Pons (tissue), 1 donor: ENCODE results near the gene LRRC2.

ENCODE experiments used
- DNase-seq: peaks from one replicate; pipeline ENCODE4 v3.0.0-alpha.2; 2016; ENCODE audit warnings: low spot score

Gene LRRC2

DNA sequence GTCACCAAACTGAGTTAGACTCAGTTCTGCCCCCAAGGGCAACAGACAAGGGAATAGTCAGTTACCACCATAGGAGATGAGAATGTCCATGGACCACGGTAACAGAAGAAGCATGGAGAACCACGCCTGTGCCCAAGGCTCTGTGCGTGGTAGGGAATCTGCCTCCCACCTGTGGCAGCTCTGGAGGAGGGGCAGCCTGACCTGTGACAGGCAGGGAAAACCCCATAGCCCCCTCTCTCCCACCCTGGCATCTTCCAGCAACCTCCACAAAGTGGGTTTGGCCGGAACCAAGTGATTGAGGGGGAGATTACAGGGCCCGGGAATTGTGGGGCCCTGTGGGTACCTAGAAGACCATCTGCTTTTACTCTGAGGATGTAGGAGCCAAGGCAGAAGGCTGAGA is 87.1 kb downstream of the LRRC2 start:
- DNase-seq: no peak

DNA sequence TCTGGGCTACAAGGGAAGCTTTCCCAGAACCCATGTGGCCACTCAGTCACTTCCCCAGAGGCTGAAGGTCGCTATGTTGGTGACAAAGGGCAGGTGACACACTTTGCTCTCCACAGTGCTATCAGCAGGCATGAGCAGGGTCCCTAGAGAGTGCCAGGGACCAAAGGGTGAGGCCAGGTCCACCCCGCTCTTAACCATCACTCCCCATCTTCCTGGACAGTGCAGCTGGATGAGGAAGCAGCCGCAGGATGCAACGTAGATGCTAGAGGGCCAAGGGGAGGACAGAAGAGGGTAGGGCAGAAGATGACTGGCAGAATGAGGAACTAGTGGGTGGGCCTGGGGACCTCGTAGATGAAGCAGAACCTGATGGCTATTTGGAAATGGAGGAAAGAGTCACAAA is 87.8 kb downstream of the LRRC2 start:
- no peak for DNase-seq

DNA sequence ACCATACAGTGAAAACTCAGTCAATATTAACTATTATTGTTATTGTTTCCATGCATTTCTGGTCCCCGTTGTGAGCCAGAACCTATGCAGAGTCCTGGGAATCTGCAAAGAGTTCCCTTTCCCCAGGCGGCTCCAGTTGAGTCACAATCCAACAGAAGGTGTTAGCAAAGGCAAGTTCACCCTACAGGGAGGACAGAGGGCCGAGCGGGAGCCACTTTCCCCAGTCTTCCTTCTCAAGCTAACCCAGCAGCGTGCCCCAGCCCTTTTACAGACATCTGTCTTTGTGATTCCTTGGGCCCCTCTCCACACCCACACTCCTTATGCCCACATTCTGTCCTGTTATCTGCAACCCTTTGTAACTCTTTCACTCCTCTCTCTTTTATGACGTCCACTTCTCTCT is 88.3 kb downstream of the LRRC2 start:
- no peak for DNase-seq

DNA sequence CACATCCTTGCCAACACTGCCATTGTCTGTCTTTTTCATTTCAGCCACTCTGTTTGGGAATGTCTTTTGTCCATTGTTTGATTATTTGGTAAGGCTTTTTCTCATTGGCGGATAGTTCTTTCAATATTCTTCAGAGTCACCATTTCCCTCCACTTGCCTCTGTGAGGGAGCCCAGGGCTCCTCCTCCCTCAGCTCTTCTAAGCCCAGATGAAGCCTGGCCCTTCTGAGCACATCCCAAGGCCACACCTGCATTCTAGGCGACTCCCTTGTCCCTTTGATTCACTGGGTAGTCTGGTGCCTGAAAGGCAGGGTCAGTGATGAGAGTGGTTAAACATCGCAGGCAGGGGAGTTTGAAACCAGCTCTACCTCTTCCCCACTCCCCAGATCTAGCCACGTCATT is 89.0 kb downstream of the LRRC2 start:
- no peak for DNase-seq

GRCh38 chr3:46472736-46473135 is 93.4 kb downstream of the LRRC2 start:
- no peak for DNase-seq

GRCh38 chr3:46471371-46471914 is 94.7 kb downstream of the LRRC2 start:
- DNase-seq: no peak

DNA sequence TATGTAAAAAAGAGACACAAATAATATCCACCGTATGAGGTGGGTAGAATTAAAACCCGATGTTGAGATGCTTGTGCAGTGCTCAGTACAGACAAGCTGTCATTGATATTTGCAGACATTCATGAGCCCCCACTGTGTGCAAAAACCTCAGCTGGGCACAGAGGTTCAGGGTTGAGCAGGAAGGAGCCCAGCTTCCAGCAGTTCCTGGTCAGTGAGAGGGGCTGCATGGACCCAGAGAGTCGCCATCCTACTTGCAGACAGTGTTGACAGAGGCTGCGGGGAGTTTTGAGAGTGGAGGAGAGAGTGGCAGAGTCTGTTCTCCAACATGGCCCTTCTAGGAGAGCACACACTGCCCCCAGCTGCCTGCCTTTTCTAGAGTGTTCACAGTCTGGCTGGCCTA is 95.3 kb downstream of the LRRC2 start:
- DNase-seq: no peak

DNA sequence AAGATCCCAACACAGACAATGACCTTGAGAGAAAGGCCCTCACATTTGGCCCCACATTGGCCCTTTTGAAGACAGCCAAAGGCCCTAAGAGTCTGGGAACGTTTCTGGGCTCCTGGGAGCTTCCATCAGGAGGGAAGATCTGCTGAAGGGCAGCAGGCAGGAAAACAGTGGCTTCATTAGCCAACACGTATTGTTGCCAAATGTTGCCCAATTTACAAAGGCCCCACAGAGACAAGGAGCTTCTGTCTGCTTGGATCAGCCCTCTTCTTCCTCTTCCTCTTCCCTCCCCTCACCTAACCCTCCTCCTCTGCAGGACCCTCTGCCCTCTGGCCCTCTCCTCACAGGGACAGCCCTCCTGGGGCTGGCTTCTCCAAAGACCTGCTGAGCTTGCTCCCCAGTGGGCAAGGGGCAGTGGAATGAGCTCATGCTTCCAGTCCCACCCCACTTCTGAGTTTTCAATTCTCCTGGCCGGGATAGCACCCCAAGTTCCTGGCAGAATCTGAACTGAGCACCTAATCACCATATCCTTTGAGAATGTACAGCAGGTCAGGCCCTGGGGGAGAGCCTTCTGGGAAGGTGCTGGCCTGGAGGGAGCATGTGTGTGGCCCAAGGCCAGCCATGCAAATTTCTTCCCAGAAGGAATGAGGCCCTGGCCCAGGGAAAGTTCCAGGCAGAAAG is 96.3 kb downstream of the LRRC2 start:
- DNase-seq: no peak

- no peak for DNase-seq
Observed at GRCh38 chr3:46468753-46469600, 97.1 kb downstream of the LRRC2 start.

- DNase-seq: no peak
Observed at GRCh38 chr3:46467562-46467961, 98.5 kb downstream of the LRRC2 start.

DNA sequence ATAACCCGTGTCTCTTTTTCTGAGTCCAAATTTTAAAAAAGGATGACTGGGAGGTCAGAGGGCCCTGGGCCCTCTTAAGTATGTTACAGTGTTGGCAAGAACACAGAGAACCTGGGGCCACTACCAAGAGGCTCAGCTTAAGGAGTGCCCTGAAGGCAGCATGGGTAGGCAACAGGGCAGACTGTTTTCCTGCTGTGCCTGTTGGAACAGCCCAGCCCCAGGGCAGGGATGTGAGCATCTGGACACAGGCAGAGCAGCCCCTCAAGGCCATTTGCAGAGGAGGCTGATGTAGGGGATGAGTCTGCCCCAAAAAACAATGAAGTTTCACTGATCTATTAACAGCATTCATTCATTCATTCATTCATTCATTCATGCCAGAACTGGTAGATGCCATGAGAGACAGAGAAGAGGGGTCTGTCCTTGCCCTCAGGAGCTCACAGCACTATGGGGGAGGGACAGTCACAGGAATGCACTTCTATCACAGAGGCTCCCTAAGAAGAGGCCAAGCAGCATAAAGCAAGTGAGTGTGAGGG is 99.2 kb downstream of the LRRC2 start:
- no peak for DNase-seq

DNA sequence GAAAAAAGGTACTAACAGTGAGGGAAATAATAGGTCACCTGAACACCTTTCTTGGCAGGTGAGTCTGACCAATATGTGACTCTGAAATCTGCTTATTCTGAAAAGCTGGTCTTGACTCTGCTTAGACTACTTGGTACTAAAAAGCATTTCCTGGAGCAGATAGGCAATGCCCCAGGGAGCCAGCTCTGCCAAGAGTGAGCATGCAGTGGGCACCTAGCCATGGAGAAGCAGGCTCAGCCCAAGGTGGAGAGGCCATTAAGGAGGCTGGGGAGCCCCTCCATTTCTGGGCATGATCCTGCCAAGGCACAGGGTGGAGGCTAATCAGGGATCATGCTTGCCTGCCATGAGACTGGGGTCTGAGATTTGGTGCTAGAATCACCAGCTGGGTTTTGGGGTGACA is 99.8 kb downstream of the LRRC2 start:
- DNase-seq: no peak
